Measurements from ENCODE around the gene ZC3H12D. TPM values are rescaled to one million over a fixed set of nuclear protein-coding genes. Genes with fewer than 3 reads are reported as not detected.
A peak's percentile ranks its signal among the peaks of the same experiment; 100 is the strongest.
"Not testable (repeated sequence)": the region's sequence is repeated elsewhere in the genome, so short reads cannot be mapped to it uniquely, and the experiment has no call there.

Gene ZC3H12D
- total and polyA plus RNA-seq, 5 donors from 2014 or later = 7.1 to 251 (median 9.2) TPM

GRCh38 chr6:149503276-149503675 is 18.5 kb upstream of the ZC3H12D start:
- H3K9me3 ChIP-seq (ENCODE audit: control insufficient read depth in 2 of 2, low read length in 2 of 2) = no peaks in the 10 kb centered on the region
- ATAC-seq (ENCODE audit: low read depth in 2 of 2) = no peak
- peaks cover 0 to 1% (median 0%) of the 10 kb centered on the region in 7 donors for H3K9me3 Mint-ChIP-seq
- peak overlapping the region; percentile 9 to 60 (median 57) for H3K27ac Mint-ChIP-seq
- peak overlapping the region; percentile 52 for H3K27ac ChIP-seq (ENCODE audit: insufficient read depth, low read length, poor library complexity, severe bottlenecking)
- peaks cover 24% of the 10 kb centered on the region for H3K36me3 Mint-ChIP-seq
- H3K4me3 ChIP-seq (ENCODE audit: low read depth, low read length) = no peak overlapping the region
- no peak for DNase-seq
- H3K4me3 Mint-ChIP-seq = no peak overlapping the region
- H3K4me1 ChIP-seq (ENCODE audit: control insufficient read depth, insufficient read depth, low read length, poor library complexity, severe bottlenecking) = peaks cover 31% of the 10 kb centered on the region
- H3K27me3 ChIP-seq (ENCODE audit: control insufficient read depth, insufficient read depth, low read length) = no peaks in the 10 kb centered on the region
- peaks cover 19% of the 10 kb centered on the region for H3K36me3 ChIP-seq (ENCODE audit: control insufficient read depth, insufficient read depth, low read length)
- H3K27me3 Mint-ChIP-seq = no peaks in the 10 kb centered on the region
- H3K4me1 Mint-ChIP-seq = peaks cover 35 to 70% (median 54%) of the 10 kb centered on the region in 4 donors

GRCh38 chr6:149501768-149502167 is 17.0 kb upstream of the ZC3H12D start:
- no peaks in the 10 kb centered on the region for H3K27me3 ChIP-seq (ENCODE audit: control insufficient read depth, insufficient read depth, low read length)
- H3K36me3 Mint-ChIP-seq = peaks cover 24% of the 10 kb centered on the region
- no peak for DNase-seq
- H3K27ac ChIP-seq (ENCODE audit: insufficient read depth, low read length, poor library complexity, severe bottlenecking) = peak overlapping the region; percentile 57
- peaks cover 0 to 1% (median 0%) of the 10 kb centered on the region in 7 donors for H3K9me3 Mint-ChIP-seq
- H3K4me3 Mint-ChIP-seq = no peak overlapping the region
- H3K36me3 ChIP-seq (ENCODE audit: control insufficient read depth, insufficient read depth, low read length) = peaks cover 17% of the 10 kb centered on the region
- H3K4me3 ChIP-seq (ENCODE audit: low read depth, low read length) = no peak overlapping the region
- H3K4me1 ChIP-seq (ENCODE audit: control insufficient read depth, insufficient read depth, low read length, poor library complexity, severe bottlenecking) = peaks cover 36% of the 10 kb centered on the region
- no peaks in the 10 kb centered on the region for H3K9me3 ChIP-seq (ENCODE audit: control insufficient read depth in 2 of 2, low read length in 2 of 2)
- H3K4me1 Mint-ChIP-seq = peaks cover 35 to 71% (median 52%) of the 10 kb centered on the region in 4 donors
- peak overlapping the region in 2 of 3 donors; percentile 78 to 85 for H3K27ac Mint-ChIP-seq
- no peak for ATAC-seq (ENCODE audit: low read depth in 2 of 2)
- no peaks in the 10 kb centered on the region for H3K27me3 Mint-ChIP-seq

DNA sequence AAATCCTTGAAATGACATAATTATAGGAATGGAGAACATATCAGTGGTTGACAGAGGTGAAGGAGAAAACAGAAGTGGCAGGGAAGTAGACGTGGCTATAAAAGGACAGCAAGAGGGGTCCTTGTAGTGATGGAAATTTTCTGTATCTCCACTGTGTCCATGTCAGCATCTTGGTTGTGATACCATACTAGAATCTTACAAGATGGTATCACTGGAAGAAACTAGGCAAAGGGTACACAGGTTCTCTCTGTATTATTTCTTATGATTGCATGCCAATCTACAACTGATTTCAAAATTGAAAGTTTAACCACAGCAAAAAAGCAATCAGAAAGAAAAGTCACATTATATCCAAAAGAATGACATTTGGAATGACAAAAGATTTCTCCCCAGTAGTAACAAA is 16.4 kb upstream of the ZC3H12D start:
- peaks cover 17% of the 10 kb centered on the region for H3K36me3 ChIP-seq (ENCODE audit: control insufficient read depth, insufficient read depth, low read length)
- H3K27ac ChIP-seq (ENCODE audit: insufficient read depth, low read length, poor library complexity, severe bottlenecking) = peak overlapping the region; percentile 57
- no peaks in the 10 kb centered on the region for H3K9me3 ChIP-seq (ENCODE audit: control insufficient read depth in 2 of 2, low read length in 2 of 2)
- H3K36me3 Mint-ChIP-seq = peaks cover 24% of the 10 kb centered on the region
- H3K9me3 Mint-ChIP-seq = peaks cover 0 to 1% (median 0%) of the 10 kb centered on the region in 7 donors
- H3K27me3 ChIP-seq (ENCODE audit: control insufficient read depth, insufficient read depth, low read length) = no peaks in the 10 kb centered on the region
- H3K27ac Mint-ChIP-seq = peak overlapping the region; percentile 65 to 96 (median 78)
- DNase-seq (no peak), ATAC-seq (ENCODE audit: low read depth in 2 of 2) (no peak)
- peaks cover 41% of the 10 kb centered on the region for H3K4me1 ChIP-seq (ENCODE audit: control insufficient read depth, insufficient read depth, low read length, poor library complexity, severe bottlenecking)
- no peak overlapping the region for H3K4me3 ChIP-seq (ENCODE audit: low read depth, low read length)
- no peaks in the 10 kb centered on the region for H3K27me3 Mint-ChIP-seq
- H3K4me1 Mint-ChIP-seq = peaks cover 40 to 76% (median 53%) of the 10 kb centered on the region in 4 donors
- no peak overlapping the region for H3K4me3 Mint-ChIP-seq

GRCh38 chr6:149500096-149500495 is 15.3 kb upstream of the ZC3H12D start:
- Mint-ChIP-seq H3K9me3 (peaks cover 0 to 1% (median 0%) of the 10 kb centered on the region in 7 donors), H3K27me3 (no peaks in the 10 kb centered on the region), H3K4me3 (peak overlapping the region in 1 of 4 donors; percentile 70), H3K36me3 (peaks cover 13% of the 10 kb centered on the region), H3K4me1 (peaks cover 48 to 77% (median 51%) of the 10 kb centered on the region in 4 donors), H3K27ac (peak overlapping the region; percentile 83 to 91 (median 91))
- ATAC-seq (ENCODE audit: low read depth in 2 of 2) = peak in 1 of 2 donors; percentile 22
- no peaks in the 10 kb centered on the region for H3K9me3 ChIP-seq (ENCODE audit: control insufficient read depth in 2 of 2, low read length in 2 of 2)
- H3K27ac ChIP-seq (ENCODE audit: insufficient read depth, low read length, poor library complexity, severe bottlenecking) = peak overlapping the region; percentile 60
- H3K4me1 ChIP-seq (ENCODE audit: control insufficient read depth, insufficient read depth, low read length, poor library complexity, severe bottlenecking) = peaks cover 51% of the 10 kb centered on the region
- no peak overlapping the region for H3K4me3 ChIP-seq (ENCODE audit: low read depth, low read length)
- no peaks in the 10 kb centered on the region for H3K27me3 ChIP-seq (ENCODE audit: control insufficient read depth, insufficient read depth, low read length)
- DNase-seq = peak in 1 of 3 donors; percentile 44
- H3K36me3 ChIP-seq (ENCODE audit: control insufficient read depth, insufficient read depth, low read length) = peaks cover 10% of the 10 kb centered on the region

GRCh38 chr6:149499066-149499465 is 14.3 kb upstream of the ZC3H12D start:
- Mint-ChIP-seq H3K27me3 (no peaks in the 10 kb centered on the region), H3K27ac (peak overlapping the region; percentile 10 to 83 (median 62)), H3K4me1 (peaks cover 46 to 80% (median 53%) of the 10 kb centered on the region in 4 donors), H3K9me3 (peaks cover 0 to 1% (median 0%) of the 10 kb centered on the region in 7 donors), H3K36me3 (peaks cover 9% of the 10 kb centered on the region), H3K4me3 (peak overlapping the region in 2 of 4 donors; percentile 6 to 28)
- no peaks in the 10 kb centered on the region for H3K9me3 ChIP-seq (ENCODE audit: control insufficient read depth in 2 of 2, low read length in 2 of 2)
- DNase-seq = no peak
- ATAC-seq (ENCODE audit: low read depth in 2 of 2) = no peak
- peak overlapping the region; percentile 97 for H3K27ac ChIP-seq (ENCODE audit: insufficient read depth, low read length, poor library complexity, severe bottlenecking)
- peaks cover 55% of the 10 kb centered on the region for H3K4me1 ChIP-seq (ENCODE audit: control insufficient read depth, insufficient read depth, low read length, poor library complexity, severe bottlenecking)
- H3K36me3 ChIP-seq (ENCODE audit: control insufficient read depth, insufficient read depth, low read length) = peaks cover 8% of the 10 kb centered on the region
- no peak overlapping the region for H3K4me3 ChIP-seq (ENCODE audit: low read depth, low read length)
- no peaks in the 10 kb centered on the region for H3K27me3 ChIP-seq (ENCODE audit: control insufficient read depth, insufficient read depth, low read length)

- no peak for ATAC-seq (ENCODE audit: low read depth in 2 of 2)
- H3K9me3 ChIP-seq (ENCODE audit: control insufficient read depth in 2 of 2, low read length in 2 of 2) = no peaks in the 10 kb centered on the region
- H3K36me3 ChIP-seq (ENCODE audit: control insufficient read depth, insufficient read depth, low read length) = peaks cover 4% of the 10 kb centered on the region
- Mint-ChIP-seq H3K4me1 (peaks cover 44 to 81% (median 62%) of the 10 kb centered on the region in 4 donors), H3K9me3 (peaks cover 0 to 3% (median 0%) of the 10 kb centered on the region in 7 donors), H3K27me3 (no peaks in the 10 kb centered on the region), H3K4me3 (peak overlapping the region in 3 of 4 donors; percentile 67 to 92 (median 90)), H3K36me3 (peaks cover 7% of the 10 kb centered on the region), H3K27ac (peak overlapping the region; percentile 96 to 99 (median 99))
- DNase-seq = no peak
- H3K4me1 ChIP-seq (ENCODE audit: control insufficient read depth, insufficient read depth, low read length, poor library complexity, severe bottlenecking) = peaks cover 67% of the 10 kb centered on the region
- H3K4me3 ChIP-seq (ENCODE audit: low read depth, low read length) = no peak overlapping the region
- H3K27ac ChIP-seq (ENCODE audit: insufficient read depth, low read length, poor library complexity, severe bottlenecking) = peak overlapping the region; percentile 97
- no peaks in the 10 kb centered on the region for H3K27me3 ChIP-seq (ENCODE audit: control insufficient read depth, insufficient read depth, low read length)
Observed at GRCh38 chr6:149497365-149497764, 12.6 kb upstream of the ZC3H12D start.

DNA sequence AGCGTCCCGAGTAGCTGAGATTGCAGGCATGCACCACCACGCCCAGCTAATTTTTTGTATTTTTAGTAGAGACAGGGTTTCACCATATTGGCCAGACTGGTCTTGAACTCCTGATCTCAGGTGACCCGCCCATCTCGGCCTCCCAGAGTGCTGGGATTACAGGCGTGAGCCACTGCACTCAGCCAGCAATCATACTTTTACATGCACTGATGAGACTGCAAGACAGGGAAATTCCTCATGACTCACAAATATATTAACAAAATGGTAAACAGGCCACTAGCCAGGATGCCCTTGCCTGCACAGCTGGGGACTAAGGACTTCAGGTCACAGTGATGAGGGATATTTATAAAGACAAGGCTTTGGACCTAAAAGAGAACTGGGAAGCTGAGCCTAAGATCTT is 11.8 kb upstream of the ZC3H12D start:
- Histone ChIP-seq H3K27ac (ENCODE audit: insufficient read depth, low read length, poor library complexity, severe bottlenecking) (peak overlapping the region; percentile 97), H3K4me3 (ENCODE audit: low read depth, low read length) (peak overlapping the region; percentile 93), H3K4me1 (ENCODE audit: control insufficient read depth, insufficient read depth, low read length, poor library complexity, severe bottlenecking) (peaks cover 67% of the 10 kb centered on the region)
- not testable (repeated sequence) for H3K9me3 Mint-ChIP-seq; H3K27me3 Mint-ChIP-seq; H3K36me3 ChIP-seq (ENCODE audit: control insufficient read depth, insufficient read depth, low read length); DNase-seq; H3K27me3 ChIP-seq (ENCODE audit: control insufficient read depth, insufficient read depth, low read length); H3K36me3 Mint-ChIP-seq; ATAC-seq (ENCODE audit: low read depth in 2 of 2); H3K9me3 ChIP-seq (ENCODE audit: control insufficient read depth in 2 of 2, low read length in 2 of 2)
- H3K27ac Mint-ChIP-seq = peak overlapping the region; percentile 96 to 99 (median 99)
- H3K4me1 Mint-ChIP-seq = peaks cover 38 to 81% (median 58%) of the 10 kb centered on the region in 4 donors
- peak overlapping the region; percentile 67 to 97 (median 91) for H3K4me3 Mint-ChIP-seq

Measured in CD4-positive, CD25-positive, alpha-beta regulatory T cell (primary cell).